Myocyte (in vitro differentiated cells): Measurements from ENCODE around the gene BRSK1. TPM values are rescaled to one million over a fixed set of nuclear protein-coding genes. Genes with fewer than 3 reads are reported as not detected.
A peak's percentile ranks its signal among the peaks of the same experiment; 100 is the strongest.
"Not testable (repeated sequence)": the region's sequence is repeated elsewhere in the genome, so short reads cannot be mapped to it uniquely, and the experiment has no call there.

Source experiments
- DNase-seq: peaks from one replicate; pipeline ENCODE4 v3.0.0-alpha.2; 2012; ENCODE audit warnings: low read depth
- total RNA-seq: library from RNA; depleted of rRNA; stranded (reverse); fragments of >200 nt; gene quantifications from 2 replicates; pipeline ENCODE4 v1.2.3, GENCODE V29; 2014

The BRSK1 gene
- total RNA-seq, 1 donor from 2014 or later, result 5.5 TPM

DNA sequence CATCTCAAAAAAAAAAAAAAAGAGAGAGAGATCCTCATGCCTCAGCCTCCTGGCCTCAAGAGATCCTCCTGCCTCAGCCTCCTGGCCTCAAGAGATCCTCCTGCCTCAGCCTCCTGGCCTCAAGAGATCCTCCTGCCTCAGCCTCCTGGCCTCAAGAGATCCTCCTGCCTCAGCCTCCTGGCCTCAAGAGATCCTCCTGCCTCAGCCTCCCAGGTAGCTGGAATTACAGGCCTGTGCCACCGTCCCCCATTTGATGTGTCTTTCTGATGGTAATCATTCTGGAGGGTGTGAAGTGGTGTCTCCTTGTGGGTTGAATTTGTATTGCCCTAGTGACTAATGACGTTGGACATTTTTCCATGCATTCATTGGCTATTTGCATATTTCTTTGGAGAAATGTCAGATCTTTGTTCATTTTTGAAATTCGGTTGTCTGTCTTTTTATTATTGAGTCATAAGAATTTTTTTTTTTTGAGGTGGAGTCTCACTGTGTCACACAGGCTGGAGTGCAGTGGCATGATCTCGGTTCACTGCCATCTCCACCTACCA is 45.0 kb downstream of the BRSK1 start:
- DNase-seq, result not testable (repeated sequence)

DNA sequence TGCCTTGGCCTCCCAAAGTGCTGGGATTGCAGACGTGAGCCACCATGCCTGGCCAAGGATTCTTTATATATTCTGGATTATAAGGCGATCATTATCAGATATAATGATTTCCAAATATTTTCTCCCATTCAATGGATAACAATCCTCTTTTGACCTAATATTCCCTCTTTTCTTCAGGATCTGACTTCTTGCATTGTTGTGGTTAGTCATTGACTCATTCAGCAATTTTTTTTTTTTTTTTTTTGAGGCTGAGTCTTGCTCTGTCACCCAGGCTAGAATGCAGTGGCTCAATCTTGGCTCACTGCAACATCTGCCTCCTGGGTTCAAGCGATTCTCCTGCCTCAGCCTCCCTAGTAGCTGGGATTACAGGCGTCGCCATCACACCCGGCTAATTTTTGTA is 46.0 kb downstream of the BRSK1 start:
- not testable (repeated sequence) for DNase-seq

DNA sequence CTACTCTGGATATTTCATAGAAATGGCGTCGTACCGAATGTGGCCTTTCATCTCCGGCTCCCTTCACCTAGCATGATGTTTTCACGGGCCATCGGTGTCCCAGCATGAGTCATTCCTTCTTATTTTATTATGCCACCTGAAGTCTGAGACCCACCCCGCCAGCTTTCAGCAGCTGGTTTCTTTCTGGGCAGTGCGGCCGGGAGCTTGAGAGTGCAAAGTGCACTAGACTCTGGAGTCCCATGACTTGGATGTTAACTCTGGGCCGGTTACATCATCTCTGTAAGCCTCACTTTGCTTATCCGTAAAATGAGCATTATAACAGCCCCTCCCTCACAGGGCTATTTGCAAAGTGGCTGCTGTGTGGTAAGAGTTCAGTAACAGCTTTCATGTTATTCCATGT is 50.1 kb downstream of the BRSK1 start:
- DNase-seq, result no peak

DNA sequence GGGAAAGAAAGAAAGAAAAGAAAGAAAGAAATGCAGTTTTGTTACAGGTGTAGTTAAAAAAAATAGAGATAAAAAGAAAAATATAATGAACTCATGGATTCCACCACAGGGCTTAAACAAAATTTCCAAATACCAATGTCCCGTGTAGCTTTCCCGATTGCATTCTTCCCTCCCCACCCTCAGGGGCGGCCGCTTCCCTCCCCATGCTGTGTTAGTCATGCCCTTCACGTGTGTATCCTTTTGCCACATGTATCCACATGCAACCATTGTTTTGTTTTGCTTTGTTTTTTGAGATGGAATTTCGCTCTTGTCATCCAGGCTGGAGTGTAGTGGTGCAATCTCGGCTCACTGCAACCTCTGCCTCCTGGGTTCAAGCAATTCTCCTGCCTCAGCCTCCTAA is 52.3 kb downstream of the BRSK1 start:
- DNase-seq, result no peak

DNA sequence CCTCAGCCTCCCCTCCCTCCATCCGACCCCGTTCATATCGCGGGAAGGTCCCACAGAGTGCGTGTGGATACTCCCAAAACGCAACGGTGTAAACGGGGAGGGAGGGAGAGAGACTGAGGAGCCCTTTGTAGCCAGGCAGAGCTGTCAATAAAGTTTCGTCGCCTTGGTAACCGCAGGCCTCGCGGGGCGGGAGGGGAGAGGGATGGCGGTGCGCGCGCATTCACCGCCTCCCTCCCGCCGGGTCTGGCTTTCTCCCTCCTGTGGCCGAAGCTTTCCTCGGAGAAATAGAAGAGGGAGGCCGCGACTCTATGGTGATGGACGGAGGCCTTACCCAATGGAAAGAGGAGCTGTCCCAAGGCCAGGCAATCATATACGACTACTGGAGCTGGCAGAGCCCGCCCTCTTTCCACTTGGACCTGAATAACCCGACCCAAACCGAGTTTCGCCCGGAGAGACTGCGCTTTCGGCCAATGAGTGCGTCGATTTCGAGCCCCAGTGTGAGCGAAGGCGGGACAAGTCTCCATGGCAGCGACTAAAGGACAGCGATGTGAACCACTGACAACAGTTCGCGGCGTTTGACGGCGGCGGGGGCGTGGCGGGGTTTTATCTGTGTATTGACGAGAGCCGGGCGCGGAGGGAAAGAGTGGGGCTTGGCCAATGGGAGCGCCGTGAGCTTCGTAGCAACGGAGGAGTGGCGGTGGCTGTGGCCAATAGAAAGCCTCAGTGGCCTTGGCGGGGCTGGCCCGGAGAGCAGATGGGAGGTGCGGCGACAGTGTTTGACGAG is 55.5 kb downstream of the BRSK1 start, which contains the start of gene KMT5C:
Gene KMT5C (plus strand): TSS at position 772 of the 784 bp plus-strand sequence. CDS start 2,061 bp downstream, outside the sequence.
- peak; percentile 100 for DNase-seq

DNA sequence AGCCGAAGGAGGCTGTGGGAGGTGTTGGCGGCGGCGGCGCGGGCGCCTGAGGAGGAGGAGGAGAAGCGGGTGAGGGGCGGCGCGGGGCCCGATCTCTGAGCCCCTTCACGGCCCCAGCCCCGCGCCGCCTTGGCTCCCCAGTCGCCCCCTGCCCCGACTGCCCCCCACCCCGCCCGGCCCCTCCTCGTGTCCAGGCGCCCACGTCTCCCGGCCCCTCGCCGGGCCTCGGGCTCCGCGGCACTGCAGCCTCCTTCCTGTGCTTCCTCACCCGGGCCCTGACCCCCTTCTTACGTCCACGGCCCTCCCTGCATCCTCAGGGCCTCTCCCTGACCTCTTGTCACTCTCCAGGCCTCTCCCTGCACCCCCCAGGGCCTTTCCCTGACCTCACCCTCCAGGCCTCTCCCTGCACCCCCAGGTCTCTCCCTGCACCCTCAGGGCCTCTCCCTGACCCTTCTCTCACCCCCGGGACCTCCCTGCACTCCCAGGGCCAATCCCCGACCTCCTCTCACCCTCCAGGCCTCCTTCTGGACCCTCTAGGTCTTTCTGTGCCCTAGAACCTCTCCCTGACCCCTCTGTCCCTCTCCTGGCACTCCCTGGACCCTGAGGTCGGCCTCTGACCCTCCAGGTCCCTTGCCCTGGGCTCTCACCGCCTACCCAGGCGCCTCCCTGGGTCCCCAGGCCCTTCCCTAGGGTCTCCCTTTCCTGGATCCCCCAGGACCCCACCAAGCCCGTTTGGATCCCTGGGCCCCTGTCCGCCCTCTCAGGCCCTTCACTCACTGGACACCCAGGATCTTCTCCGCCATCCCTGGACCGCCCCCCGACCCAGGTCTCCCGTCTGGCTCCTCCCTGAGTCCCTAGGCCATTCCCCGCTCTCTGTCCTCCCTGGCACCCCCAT is 56.3 kb downstream of the BRSK1 start:
- no peak for DNase-seq

DNA sequence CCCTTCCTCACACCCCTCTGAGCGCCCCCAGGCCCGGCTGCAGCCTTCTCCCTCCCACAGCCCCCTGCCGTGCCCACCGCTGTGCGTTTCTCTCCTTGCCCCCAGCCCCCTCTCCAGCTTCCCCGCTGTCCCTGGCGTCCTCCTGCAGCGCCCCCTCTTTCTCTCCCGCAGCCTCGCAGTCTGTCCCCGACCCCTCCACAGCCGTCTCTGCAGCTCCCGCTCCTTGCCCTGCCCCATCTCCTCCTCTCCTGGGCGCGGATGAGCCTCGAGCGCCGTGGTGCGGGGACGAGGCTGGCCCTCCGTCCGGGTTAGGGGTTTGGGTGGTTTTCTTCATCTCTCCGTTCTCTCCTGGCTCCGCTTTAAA is 57.0 kb downstream of the BRSK1 start:
- peak; percentile 52 for DNase-seq

DNA sequence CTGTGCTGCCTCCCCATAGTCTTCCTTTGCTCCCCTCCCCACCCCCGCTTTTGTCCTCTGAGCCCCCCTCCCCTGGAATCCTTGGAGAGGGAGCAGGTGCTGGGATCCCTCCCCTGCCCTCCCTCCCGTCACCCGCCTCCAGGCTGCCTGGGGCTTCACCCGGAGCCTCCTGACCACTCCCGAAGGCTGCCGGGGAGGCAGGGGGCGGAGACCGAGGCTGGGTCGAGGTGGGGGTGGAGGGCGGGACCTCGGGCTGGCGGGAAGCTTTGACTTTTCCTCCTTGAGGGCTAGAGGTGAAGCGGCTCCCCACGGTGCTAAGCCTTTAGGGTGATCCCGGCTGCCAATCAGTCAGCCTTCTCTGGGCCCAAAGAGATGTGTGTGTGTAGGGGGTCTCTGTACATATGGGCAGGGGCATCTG is 57.4 kb downstream of the BRSK1 start:
- DNase-seq, result peak; percentile 89

DNA sequence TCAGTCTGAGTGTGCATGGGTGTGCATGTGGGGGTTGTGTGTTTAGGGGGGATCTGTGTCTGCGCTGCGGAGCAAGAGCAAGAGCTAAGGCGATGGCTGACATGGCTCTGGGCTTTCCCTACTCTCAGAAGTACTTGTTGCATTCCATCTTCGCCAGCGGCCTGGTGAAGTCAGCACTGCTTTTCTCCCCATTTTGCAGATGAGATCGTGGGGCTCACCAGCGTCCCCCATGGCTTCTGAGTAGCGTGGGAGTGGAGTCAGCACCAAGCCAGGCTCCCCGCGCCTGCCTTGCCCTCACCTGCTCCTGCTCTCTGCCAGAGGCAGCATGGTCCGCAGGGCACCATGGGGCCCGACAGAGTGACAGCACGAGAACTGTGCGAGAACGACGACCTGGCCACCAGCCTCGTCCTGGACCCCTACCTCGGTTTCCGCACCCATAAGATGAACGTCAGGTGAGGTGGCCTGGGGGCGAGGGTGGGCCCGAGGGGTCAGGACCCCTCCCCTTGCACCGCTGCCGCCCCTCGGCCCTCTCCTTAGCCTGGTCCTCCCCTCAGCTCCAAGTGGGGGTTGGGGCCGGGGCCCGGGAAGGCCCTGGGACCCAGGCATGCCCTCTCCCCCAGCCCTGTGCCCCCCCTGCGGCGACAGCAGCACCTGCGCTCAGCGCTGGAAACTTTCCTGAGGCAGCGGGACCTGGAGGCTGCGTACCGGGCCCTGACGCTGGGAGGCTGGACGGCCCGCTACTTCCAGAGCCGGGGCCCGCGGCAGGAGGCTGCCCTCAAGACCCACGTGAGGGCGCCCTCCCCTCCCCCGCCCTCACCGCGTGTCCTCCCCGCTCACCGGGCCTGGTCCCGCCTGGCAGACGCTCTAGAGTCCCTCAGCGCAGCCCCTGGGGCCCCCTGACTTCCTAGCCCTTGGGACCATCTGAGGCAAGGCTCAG is 58.1 kb downstream of the BRSK1 start:
- no peak for DNase-seq

DNA sequence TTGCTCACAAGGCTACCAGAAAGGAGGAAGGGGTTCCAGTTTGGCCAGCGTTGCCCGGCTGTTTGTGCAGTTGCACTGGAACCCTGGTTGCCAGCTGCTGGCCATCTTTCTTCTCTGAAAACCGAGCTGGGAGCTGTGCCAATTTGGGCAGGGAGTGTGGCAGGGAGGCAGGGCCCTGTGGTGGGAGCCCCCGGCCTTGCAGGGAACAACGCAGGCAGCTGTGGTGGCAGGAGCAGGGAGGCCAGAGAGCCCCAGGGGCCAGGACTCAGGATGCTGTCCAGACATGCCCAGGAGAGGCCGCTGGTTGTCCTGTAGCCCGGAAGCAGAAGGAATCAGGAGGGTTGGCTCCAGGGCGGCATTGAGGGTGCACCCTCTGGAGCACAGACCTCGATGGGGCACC is 60.6 kb downstream of the BRSK1 start:
- peak; percentile 97 for DNase-seq

DNA sequence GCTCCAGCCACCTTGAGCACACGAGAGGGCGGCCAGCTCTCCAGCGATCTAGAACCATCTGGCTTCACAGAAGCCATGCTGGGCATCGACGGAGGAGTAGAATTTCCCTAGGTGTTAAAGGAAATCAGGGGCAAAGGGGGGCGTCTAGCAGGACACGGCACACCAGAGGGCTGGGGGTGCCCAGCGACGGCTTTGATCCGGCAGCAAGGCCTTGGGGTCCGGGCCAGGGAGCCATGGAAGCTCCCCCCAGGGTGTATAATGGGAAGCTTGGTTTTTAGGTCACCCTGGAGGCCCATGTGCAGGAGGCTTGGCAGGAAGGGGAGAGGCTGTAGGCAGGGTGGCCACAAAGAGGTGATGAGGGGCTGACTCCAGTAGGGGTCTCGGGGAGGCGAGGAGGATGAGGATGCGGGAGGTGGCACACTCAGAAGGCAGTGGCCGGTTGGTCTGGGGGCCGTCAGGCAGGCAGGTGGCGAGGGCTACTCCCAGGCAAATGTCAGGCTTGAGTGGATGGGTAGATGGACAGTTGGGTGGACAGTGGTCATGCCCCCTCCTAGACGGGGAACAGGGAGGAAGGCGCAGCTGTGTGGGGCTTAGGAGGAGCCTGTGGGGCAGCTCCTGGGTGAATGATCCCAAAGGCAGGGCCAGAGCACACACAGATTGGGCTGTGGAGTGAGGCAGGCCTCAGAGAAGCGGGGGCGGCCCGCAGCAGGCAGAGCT is 61.5 kb downstream of the BRSK1 start:
- no peak for DNase-seq

DNA sequence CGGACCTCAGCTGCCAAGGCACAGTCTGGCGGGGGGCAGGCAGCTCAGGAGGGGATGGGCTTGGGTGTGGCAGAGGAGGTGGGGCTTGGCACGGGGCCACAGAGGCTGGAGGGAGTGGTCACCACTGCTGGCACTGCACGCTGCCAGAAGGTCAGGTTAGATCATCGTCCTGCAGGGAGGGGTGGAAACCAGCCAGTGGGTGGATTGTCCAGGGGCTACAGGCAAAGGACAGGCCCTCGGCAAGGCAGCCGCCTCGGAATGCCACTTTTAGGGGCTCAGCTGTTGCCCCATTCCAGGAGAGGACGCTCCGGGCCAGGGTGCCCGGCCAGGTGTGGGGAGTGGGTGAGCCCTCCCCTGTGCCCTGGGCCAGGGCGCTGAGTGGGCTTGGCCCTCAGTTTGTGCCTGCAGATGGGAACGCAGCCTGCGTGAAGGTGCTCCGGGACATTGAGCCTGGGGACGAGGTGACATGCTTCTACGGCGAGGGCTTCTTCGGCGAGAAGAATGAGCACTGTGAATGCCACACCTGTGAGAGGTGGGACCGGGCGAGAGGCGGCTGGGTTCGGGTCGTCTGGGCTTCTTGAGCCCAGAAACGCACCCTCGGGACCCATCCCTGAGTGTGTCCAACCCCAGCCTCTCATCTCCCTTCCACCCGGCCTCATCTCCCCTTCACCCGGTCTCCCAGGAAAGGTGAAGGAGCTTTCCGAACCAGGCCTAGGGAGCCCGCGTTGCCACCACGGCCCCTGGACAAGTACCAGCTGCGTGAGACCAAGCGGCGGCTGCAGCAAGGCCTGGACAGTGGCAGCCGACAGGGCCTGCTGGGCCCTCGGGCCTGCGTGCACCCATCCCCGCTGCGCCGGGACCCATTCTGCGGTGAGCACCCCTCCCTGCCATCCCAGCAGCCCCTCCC is 62.3 kb downstream of the BRSK1 start:
- DNase-seq, result peak; percentile 82

DNA sequence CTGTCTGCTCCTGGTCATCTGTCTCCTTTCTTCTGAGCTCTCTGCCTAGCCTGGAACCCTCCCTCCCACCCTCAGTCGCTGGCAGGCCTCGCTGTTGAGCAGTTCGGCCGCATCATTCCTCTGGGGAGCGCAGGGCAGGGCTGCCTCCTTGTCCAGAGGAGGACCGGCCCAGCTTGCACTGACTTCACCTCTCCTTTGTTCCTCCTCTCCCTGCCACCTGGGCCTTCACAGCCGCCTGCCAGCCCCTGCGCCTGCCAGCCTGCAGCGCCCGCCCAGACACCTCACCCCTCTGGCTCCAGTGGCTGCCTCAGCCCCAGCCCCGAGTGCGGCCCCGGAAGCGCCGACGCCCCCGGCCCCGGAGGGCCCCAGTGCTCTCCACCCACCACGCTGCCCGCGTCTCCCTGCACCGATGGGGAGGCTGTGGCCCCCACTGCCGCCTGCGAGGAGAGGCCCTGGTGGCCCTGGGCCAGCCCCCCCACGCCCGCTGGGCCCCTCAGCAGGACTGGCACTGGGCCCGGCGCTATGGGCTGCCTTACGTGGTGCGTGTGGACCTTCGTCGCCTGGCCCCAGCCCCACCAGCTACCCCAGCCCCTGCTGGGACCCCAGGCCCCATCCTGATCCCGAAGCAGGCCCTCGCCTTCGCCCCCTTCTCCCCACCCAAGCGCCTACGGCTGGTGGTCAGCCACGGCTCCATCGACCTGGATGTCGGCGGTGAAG is 63.1 kb downstream of the BRSK1 start:
- no peak for DNase-seq

DNA sequence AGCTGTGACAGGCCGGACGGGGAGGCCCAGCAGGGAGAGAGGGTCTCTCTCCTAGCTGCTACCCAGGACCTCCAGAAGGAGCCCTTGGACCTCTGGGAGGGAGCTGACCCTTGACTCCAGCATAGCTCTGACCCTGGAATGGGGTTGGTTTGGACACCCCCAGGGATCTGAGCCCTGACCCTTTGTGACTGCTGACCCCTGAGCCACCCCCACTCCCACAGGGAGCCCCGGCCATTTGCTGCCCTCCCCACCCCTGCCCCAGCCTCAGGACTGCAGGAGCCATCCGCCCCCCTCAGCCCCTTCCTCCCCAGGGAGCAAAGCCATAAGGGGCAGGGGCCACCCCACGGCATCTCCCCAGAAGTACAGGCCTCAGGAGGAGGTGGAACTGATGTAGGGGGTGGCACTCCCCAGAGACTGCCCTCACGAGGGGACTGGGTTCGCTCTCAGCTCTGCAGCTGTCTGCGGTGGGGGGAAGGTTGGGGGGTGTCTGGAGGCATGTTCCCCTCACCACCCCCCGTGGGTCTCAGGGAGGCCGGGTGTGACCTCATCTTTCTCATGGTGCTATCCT is 63.7 kb downstream of the BRSK1 start:
- DNase-seq, result no peak

DNA sequence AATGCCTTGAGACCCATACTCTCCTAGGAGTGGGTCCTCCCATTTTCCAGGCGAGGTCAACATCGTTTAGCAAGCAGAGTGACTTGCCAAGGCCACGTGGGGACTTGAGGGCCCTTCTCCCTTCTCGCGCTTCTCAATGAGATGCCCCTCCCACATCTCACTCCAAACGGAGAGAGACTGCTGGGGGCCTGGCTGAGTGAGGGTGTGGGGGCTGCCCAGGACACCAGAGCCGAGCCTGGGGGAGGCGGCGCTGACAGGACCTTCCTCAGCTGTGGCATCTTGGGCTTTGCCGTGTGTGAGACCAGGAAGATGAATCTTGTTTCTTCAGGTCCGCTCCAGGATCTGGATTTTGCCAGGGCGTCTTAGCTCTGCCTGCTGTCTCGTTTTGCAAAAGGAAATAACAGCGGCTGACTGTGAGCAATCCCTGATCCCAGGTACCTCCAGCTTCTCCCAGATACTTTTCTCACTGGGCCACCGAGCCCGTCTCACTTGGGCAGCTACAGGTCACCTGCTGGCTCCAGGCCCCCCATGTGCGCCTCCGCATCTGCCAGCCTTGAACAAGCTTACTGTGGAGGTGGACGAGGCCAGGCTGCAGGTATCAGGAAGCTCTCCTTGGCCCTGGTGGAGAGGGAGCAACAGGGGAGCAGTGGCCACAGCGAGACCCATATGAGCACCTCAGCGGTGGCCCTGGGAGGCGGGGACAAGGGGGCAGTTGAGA is 64.7 kb downstream of the BRSK1 start:
- DNase-seq, result no peak

DNA sequence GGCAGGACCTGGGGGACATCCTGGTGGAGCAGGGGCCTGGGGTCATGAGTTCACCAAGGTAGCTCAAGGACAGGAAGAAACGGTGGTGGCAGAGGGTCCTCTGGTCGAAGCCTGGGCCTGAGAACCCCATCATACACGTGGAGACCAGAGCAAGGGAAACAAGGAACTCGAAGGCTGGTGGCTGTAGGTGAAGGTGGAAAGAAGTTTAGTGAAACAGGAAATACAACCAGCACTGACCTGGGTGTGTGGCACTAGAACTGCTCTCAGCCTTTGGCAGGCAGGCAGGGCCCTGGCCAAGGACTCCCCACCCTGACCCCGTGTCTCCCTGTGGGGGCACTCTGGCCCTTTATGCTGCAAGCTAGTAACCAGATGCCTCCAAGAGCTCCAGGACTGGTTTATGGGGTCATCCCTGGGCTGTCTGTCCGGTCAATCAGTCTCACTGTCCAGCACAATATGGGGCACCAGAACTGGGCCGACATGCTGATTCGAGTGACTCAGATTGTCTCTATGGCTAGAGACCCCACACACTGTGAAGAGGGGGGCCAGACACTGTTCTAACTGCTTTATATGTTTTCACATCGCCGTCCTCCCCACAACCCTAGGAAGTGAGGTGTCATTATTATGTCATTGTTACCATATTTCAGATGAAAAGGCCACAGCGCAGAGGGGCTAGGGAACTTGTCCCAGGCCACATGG is 67.0 kb downstream of the BRSK1 start:
- DNase-seq, result no peak

DNA sequence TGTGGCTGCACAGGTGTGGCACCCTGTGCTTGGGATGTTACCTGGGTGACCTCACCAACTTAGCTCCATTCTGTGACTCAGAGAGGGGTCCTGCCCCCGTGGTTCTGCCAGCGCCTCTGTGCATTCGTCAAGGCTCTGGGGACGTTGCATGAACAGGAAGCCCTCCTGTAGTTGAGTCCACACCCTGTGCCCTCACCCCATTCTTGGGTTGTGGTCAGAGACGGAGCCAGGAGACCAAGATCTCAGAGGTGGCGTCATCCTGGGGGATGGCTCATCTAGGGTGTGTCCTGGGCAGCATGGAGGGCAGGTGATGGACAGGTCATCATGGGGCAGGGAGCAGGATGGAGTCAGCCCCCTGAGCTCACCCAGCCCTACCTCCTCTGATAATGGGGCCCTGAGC is 68.2 kb downstream of the BRSK1 start:
- DNase-seq, result no peak
